ENCODE measurements around the gene DLG1.

Gene DLG1

DNA sequence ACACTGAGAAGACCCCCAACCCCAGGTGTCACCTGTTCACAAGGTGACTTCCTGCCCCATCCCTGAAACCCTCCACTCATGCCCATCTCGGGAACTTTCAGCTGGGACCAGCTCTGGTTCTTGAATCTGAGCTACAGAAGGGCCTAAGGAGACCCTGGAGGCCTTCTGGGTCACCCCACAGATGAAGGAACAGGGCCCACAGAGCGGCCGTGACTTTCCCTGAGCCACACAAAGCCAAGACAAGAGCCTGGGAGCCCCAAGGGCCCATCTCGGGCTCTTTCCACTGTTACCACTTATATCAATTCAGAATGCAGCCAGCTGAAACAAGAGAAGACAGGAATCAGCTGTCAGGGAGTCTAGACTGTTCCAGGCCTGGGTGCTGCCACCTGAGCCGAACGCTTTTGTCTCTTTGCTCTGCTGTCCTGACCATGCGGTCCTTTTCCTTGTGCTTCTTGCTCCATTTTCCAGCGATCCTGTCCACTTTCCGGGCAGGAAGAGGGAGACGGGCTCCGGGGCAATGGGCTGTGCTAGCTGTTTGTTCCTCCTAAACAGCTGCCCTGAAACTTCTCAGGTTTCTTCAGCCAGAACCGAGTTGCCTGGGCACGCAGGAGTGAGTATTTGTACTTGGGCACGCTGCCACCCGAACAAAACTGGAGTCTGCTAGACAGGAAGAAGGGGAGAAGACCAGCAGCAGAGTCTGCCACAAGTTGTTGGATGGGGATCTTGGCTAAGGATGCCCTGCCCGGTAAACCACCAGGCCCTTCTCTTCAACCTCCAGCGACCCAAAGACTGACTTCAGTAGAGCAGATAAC, 301.8 kb downstream of the DLG1 start:
- no peak for DNase-seq (ENCODE audit: low spot score)

DNA sequence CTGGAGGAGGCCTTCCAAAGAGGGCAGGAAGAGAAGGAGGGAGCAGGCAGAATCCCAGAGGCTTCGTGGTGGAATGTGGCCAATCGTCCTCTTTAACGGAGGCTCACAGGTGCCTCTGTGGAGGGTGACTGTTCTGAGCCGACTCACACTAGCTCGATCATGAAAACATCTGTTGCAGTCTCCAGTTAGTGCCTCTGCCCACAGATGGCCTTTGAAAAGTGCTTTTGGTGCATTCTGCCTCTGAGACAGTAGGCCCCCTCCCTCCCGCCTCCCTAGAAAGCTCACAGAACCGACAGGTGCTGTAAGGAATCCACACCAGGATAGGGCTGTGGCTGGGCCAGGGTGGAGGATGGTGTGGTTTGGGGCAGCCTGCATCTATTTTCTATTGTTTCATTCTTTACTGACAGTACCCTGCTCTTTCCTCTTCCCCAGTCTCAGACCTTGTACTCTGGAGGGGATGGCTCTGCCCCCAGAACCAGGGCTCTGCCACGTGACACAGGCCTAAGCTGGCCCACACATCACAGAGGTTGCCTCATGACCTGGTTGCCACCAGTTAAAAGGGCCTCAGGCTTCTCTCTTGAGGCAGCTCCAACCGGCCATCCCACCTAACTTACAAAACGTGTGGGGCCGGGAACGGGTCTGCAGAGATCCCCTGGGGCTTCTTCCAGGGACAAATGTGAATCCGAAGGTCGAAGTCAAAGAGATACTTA, 302.6 kb downstream of the DLG1 start:
- no peak for DNase-seq (ENCODE audit: low spot score)

DNA sequence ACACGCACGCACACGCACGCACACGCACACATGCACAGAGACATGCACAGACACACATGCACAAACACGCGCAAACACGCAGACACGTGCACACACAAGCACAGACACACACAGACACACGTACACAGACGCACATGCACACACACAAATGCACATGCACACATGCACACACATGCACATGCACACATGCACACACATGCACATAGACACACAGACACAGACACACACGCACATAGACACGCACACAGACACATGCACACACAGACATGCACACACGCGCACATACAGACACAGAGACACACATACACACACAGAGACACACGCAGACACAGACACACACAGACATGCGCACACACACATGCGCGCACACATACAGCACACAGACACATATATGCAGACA, 303.4 kb downstream of the DLG1 start:
- DNase-seq (ENCODE audit: low spot score): no peak

DNA sequence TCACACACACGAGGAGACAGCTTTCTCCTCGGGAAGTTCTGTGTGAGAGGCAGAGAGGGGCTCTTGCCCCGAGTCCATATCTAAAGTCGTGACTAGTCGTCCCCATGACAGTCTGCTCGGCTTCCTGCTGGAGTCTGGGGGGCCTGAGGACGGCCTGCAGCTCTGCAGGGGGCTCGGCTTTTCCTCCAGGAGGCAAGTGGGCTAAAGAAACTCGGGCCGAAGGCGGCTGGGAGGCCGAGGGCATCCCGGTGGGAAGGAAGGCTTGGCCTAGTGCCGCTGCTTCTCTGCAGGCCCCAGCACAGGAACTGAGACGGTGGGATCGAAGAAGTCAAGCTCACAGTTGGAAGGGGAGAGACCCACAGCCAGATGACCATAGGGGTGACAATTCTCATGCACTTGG, 304.4 kb downstream of the DLG1 start:
- no peak for DNase-seq (ENCODE audit: low spot score)
